Adrenal gland (tissue), 12 donors: Measurements from ENCODE around the gene BLVRB. TPM values are rescaled to one million over a fixed set of nuclear protein-coding genes. Genes with fewer than 3 reads are reported as not detected.

Experiments
- DNase-seq, 7 donors: peaks; one replicate each; pipeline ENCODE4 v3.0.0-alpha.2; 2019 to 2020
- H3K27ac ChIP-seq, 5 donors: fragments of 200-600 bp; sonication (generic) in 4 of 5; 1 replicate in 3 of 5; 2 replicates in 2 of 5; pipeline versions ENCODE4 v1.5.1 to v1.8.0; 2016 to 2020; ENCODE audit warnings: mild to moderate bottlenecking in 1 of 5
- H3K27me3 ChIP-seq: fragments of 200-600 bp; 2 replicates; pipeline ENCODE4 v1.8.0; 2021
- H3K36me3 ChIP-seq, 2 donors: fragments of 200-600 bp; replicated peaks in 1 of 2; 1 replicate in 1 of 2; 2 replicates in 1 of 2; pipeline versions ENCODE4 v1.5.1 to v1.8.0; 2018 to 2022
- H3K4me1 ChIP-seq, 2 donors: fragments of 200-600 bp; replicated peaks in 1 of 2; 1 replicate in 1 of 2; 2 replicates in 1 of 2; pipeline versions ENCODE4 v1.5.1 to v1.8.0; 2018 to 2021
- H3K4me3 ChIP-seq, 4 donors: fragments of 200-600 bp; sonication (generic) in 3 of 4; one replicate each; pipeline ENCODE4 v1.5.1; 2016 to 2018
- H3K9me3 ChIP-seq, 3 donors: fragments of 200-600 bp; sonication (generic) in 1 of 3; replicated peaks in 1 of 3; 1 replicate in 2 of 3; 2 replicates in 1 of 3; pipeline versions ENCODE4 v1.5.1 to v1.8.0; 2016 to 2021
- CTCF ChIP-seq, 6 experiments: fragments of 450-650 bp in 4 of 6; fragments of 200-600 bp in 2 of 6; sonication (generic) in 1 of 6; IDR thresholded peaks; 1 replicate in 5 of 6; 2 replicates in 1 of 6; pipeline versions ENCODE4 v1.5.1 to v1.8.0; 2016 to 2021; ENCODE audit warnings: antibody characterized with exemption in 6 of 6, mild to moderate bottlenecking in 2 of 6, moderate library complexity in 1 of 6
- POLR2A ChIP-seq, 2 donors: fragments of 450-650 bp; IDR thresholded peaks; one replicate each; pipeline ENCODE4 v1.6.1; 2017; ENCODE audit warnings: antibody characterized with exemption in 2 of 2, mild to moderate bottlenecking in 2 of 2, moderate library complexity in 1 of 2
- WGBS, 4 donors: extraction: QIAGEN DNeasy Blood & Tissue Kit in 2 of 4; methylation state at CpG; one replicate each; pipeline versions ENCODE4 v1.1.5 to v1.1.7; 2013 to 2017; 5-methylcytosine and 5-hydroxymethylcytosine counted together
- intact Hi-C, 2 donors: fragments of 100-400 bp; cut with DNase I; formaldehyde crosslinking; loops; one replicate each; pipeline versions ENCODE4 v1.14.1 to v1.15.0; 2022 to 2023
- polyA plus RNA-seq, 3 donors: library from polyadenylated mRNA; stranded (reverse); fragments of 200-250 nt in 2 of 3; fragments of 350-450 nt in 1 of 3; fragmentation: Illumina TruSeq in 1 of 3; extraction: RNeasy Lipid Tissue Mini Kit (QIAGEN cat#74804) in 1 of 3; gene quantifications; one replicate each; pipeline ENCODE4 v1.2.3, GENCODE V29; 2013 to 2014
- total RNA-seq, 9 donors: library from RNA; depleted of rRNA in 4 of 9; stranded (reverse); fragments of >200 nt in 4 of 9; fragments of 120-200 nt in 1 of 9; fragmentation: NEBNext Ultra II Directional in 1 of 9; extraction: Animal tissue kit (Norgen Biotek cat#: 25700) in 1 of 9; gene quantifications; one replicate each; pipeline versions ENCODE4 v1.1.0 to v1.2.4, GENCODE V29; 2013 to 2023
- donor health status: healthy with polysubstance abuse.
- donor health status: Bipolar disorder and iron deficiency.
- donor health status: DM: yes; HTN: yes; CAD: no.
- donor health status: DM: no; HTN: no; CAD: no.
- donor health status: DM: no; HTN: no; CAD: no.
- donor health status: DM: yes; HTN: yes; CAD: no.

Gene BLVRB
- total and polyA plus RNA-seq, 12 donors = 53.8 to 303 (median 123) TPM

- peak; percentile 100 for DNase-seq
- intact Hi-C loops = no loop called here
- Histone ChIP-seq H3K4me1 (peaks cover 10 to 19% of the 10 kb centered on the region in 2 donors), H3K27ac (peak overlapping the region; percentile 80 to 99 (median 94)), H3K36me3 (peaks cover 0 to 27% of the 10 kb centered on the region in 2 donors), H3K27me3 (no peaks in the 10 kb centered on the region), H3K9me3 (no peaks in the 10 kb centered on the region), H3K4me3 (peak overlapping the region; percentile 53 to 94 (median 78))
- WGBS, 4 donors = 0 to 1% (median 0%) methylated on average over 24 to 52 of the region's 52 CpGs
- no peak for TF ChIP-seq CTCF (IDR thresholded peaks at IDR 0.05)
- peak in 1 of 2 donors; percentile 70 for TF ChIP-seq POLR2A (IDR thresholded peaks at IDR 0.05)
Observed at GRCh38 chr19:40443131-40443999, 22.2 kb downstream of the BLVRB start.

GRCh38 chr19:40442328-40443130 lies 23.0 kb downstream of the BLVRB start:
- Histone ChIP-seq H3K9me3 (no peaks in the 10 kb centered on the region), H3K36me3 (peaks cover 0 to 19% of the 10 kb centered on the region in 2 donors), H3K4me3 (peak overlapping the region in 2 of 4 donors; percentile 20 to 37), H3K27ac (peak overlapping the region; percentile 2 to 94 (median 69)), H3K4me1 (peaks cover 10 to 19% of the 10 kb centered on the region in 2 donors), H3K27me3 (no peaks in the 10 kb centered on the region)
- intact Hi-C loops = no loop called here
- peak in 3 of 7 donors; percentile 24 to 69 (median 38) for DNase-seq
- WGBS, 4 donors = 15 to 20% (median 18%) methylated on average over 16 to 22 of the region's 22 CpGs
- TF ChIP-seq POLR2A (IDR thresholded peaks at IDR 0.05) = no peak
- TF ChIP-seq CTCF (IDR thresholded peaks at IDR 0.05) = no peak

- Histone ChIP-seq H3K4me1 (peaks cover 10 to 19% of the 10 kb centered on the region in 2 donors), H3K36me3 (peaks cover 0 to 19% of the 10 kb centered on the region in 2 donors), H3K27ac (peak overlapping the region in 3 of 5 donors; percentile 2 to 94 (median 79)), H3K27me3 (no peaks in the 10 kb centered on the region), H3K4me3 (peak overlapping the region in 1 of 4 donors; percentile 37), H3K9me3 (no peaks in the 10 kb centered on the region)
- DNase-seq = no peak
- 66 to 89% (median 76%) methylated on average over 4 to 11 of the region's 11 CpGs for WGBS, 4 donors
- TF ChIP-seq CTCF (IDR thresholded peaks at IDR 0.05) = no peak
- TF ChIP-seq POLR2A (IDR thresholded peaks at IDR 0.05) = no peak
- intact Hi-C loops = no loop called here
Observed at GRCh38 chr19:40441719-40442253, 23.8 kb downstream of the BLVRB start.

- Histone ChIP-seq H3K4me3 (no peak overlapping the region), H3K4me1 (peaks cover 14 to 24% of the 10 kb centered on the region in 2 donors), H3K9me3 (no peaks in the 10 kb centered on the region), H3K27me3 (no peaks in the 10 kb centered on the region), H3K27ac (no peak overlapping the region), H3K36me3 (peaks cover 0 to 19% of the 10 kb centered on the region in 2 donors)
- intact Hi-C loops = no loop called here
- WGBS, 4 donors = 92 to 95% (median 95%) methylated on average over 3 of the region's 3 CpGs
- TF ChIP-seq POLR2A (IDR thresholded peaks at IDR 0.05) (no peak), CTCF (IDR thresholded peaks at IDR 0.05) (no peak)
- no peak for DNase-seq
Observed at GRCh38 chr19:40438284-40438683, 27.3 kb downstream of the BLVRB start.
